T-helper 9 cell (primary cell): ENCODE data around the gene PPT1.

Experiments
- DNase-seq: peaks from one replicate; pipeline ENCODE4 v3.0.0-alpha.2; 2020

The PPT1 gene

GRCh38 chr1:40092241-40092640, 4.8 kb downstream of the PPT1 start:
- no peak for DNase-seq

DNA sequence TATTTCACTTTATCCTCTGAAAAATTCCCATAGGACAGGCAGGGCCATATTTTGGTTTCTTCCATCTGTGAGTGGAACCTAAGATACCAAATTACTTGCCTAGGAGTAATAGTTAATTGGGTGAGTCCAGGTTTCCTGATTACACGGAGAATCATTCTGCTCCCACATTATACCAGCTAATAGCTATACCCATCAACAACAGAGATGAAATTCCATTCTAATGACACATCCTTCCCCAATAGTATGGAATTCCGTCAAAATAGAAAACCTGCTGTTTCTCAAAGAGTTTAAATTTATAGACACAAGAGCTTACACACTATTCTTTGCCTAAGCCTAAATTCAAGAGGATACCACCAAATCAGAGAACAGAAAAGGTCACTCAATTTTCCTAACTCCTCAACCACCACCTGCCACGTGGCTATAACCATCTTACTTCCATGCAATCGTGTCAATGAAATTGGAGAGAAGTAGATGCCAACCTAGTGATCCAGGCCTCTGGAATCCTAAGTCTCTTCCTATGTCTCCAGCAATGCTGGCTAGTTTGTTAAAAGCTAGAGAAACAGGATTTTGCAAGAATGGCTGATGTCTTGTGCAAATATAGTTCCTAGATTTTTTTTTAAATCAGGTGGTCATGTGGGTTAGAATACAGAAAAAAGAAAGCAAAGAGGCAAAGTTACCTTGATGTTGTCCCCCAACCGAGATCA, 6.2 kb downstream of the PPT1 start:
- DNase-seq: no peak

DNA sequence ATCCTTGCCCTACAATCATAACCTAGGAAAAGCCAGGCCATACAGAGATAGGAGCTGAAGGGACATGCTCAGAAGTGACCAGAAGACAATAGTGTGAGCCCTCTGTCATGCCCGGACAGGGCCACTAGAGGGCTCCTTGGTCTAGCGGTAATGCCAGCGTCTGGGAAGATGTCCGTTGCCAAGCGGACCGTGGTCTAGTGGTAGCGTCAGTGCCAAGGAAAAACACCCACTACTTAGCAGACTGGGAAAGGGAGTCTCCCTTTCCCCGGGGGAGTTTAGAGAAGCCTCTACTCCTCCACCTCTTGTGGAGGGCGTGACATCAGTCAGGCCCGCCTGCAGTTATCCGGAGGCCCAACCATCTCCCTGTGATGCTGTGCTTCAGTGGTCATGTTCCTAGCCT, 12.3 kb downstream of the PPT1 start:
- DNase-seq: peak; percentile 19

- no peak for DNase-seq
Measured at GRCh38 chr1:40081871-40082270, 15.2 kb downstream of the PPT1 start.

DNA sequence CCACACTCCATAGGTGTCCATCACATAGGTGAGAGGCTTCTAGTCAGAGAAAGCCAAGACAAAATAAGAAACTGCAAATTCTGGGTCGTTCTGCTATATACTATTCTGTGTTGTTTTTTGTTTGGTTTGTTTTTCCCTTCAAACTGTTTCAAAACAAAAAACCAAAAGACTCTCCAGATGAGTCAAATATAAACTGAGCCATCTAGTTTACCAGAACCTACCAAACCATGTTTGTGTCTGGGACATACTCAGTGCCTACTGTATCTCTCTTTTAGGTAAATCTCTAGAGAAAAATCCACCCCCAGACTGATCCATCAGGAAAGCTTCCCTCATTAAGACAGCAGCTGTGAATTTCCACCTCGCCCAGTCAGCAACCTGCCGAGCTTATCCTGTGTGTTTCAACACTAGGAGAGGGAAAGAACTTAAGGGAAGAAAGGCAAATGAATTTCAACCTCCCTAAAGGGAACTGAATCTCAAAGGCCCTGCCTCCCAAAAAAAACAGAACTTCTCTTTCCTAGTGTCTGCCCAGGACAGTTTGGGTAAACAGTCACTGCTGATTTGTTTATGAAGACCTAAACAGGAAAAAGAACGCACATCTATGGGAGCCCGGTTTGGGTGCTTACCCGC, 17.2 kb downstream of the PPT1 start:
- no peak for DNase-seq

GRCh38 chr1:40078512-40079333, 18.3 kb downstream of the PPT1 start:
- peak; percentile 24 for DNase-seq

DNA sequence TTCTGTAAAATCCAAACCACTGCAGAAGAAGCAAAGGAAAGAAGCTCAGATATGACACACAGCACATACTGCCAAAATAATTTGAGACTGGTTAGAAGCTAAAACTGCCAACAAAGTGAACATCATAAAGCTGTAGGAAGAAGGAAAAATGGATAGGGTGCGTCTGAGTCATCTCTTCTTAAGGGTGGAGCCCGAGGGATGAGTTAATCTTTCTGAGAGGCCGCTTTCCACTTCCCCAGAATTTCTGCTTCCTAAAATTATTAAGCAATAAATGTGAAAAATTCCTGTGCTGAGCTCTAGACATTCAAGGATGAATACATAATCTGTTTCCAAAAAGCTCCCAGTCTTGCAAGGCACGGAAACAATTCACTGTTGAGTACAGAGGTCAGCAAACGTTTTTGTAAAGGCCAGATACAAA, 20.1 kb downstream of the PPT1 start:
- no peak for DNase-seq

DNA sequence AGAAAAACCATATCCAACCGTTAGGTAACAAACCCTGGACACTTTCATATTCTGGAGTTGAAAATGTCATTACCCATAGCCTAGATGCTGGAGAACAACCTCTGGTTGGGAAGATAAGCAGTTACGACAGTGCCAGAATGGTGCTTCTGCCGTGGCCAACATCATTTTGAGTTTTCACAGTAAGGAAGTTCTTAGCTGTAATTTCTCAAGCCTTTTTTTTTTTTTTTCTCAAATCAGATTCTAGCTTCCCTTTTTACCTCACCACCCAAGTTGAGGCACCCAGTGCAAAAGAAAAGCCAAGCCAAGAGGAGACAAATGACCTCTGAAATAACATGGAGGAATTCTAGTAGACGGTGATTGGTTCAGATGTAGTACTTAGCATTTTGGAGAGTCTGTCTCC, 21.8 kb downstream of the PPT1 start:
- DNase-seq: no peak

- no peak for DNase-seq
Measured at GRCh38 chr1:40073062-40073461, 24.0 kb downstream of the PPT1 start.

DNA sequence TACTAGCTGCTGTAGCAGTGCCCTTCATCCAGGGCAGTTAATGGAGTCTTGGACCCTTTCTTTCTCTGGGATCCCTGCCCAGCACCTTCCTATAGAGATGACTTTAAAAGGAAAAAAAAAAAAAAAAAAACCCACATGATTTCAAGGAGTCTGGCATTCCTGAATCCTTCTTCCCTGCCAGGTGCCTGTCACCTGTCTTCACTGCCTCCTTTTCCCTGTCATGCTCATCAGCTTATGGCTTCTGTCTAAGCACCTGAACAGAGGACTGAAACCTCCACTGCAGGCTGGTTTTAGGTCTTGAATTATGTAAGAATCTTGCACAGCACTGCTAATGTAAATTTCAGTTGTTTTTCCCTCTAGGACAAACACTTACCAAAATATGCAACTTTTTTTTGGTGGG, 24.9 kb downstream of the PPT1 start:
- no peak for DNase-seq

GRCh38 chr1:40067851-40068250, 29.2 kb downstream of the PPT1 start:
- DNase-seq: no peak

DNA sequence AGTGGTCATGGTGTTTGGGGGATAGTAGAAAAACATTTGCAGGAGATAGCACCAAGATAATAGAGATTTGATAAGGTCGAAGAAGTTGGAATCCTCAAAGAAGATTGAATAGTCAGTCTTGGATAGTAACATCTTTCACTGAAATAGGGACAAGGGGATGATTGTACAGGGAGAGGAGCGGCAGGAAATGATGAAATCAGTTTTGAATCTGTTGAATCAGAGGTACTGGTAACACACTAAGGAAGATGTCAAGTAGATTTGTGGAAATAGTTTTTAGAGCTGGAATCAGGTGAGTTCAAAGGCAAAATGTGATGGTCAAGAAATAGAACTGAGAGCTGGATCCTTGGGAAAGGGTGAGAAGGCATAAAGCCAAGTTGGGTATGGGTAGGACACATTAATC, 30.0 kb downstream of the PPT1 start:
- DNase-seq: no peak

- DNase-seq: no peak
Measured at GRCh38 chr1:40064797-40065499, 32.1 kb downstream of the PPT1 start.

DNA sequence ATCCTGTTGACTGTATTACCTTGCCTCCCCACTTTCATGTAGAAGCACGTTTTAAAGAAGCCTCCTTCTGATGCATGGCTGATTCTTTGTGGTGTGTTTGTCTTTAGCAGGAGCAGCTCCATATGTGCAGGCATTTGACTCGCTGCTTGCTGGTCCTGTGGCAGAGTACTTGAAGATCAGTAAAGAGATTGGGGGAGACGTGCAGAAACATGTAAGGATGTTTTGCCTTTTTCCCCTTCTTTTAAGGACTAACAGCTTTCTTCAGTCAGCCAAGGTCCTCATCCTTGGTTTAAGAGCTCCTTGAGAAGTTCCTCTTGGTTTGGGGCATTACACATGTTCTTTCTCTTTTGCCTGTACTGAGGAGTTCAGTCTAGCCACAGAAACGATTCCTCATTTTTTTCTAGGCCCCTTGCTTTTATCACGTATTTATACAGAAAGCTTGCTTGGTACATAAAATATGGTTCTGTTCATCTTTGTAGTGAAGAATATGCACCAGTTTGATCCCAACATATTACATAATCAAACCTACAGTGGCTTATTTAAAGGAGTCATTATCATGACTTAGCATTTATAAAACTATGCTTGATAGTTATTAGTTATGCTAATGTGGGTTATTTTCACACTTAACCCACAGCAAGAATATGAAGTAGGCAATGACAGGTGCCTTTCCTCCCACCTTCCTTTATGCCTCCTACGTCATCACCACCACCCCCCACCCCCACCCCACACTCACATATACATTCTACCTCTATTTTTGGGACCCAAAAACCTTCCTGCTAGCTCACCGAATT, 36.9 kb downstream of the PPT1 start:
- DNase-seq: no peak

- peak; percentile 6 for DNase-seq
Measured at GRCh38 chr1:40059338-40059959, 37.6 kb downstream of the PPT1 start.

- no peak for DNase-seq
Measured at GRCh38 chr1:40058453-40059337, 38.4 kb downstream of the PPT1 start.

DNA sequence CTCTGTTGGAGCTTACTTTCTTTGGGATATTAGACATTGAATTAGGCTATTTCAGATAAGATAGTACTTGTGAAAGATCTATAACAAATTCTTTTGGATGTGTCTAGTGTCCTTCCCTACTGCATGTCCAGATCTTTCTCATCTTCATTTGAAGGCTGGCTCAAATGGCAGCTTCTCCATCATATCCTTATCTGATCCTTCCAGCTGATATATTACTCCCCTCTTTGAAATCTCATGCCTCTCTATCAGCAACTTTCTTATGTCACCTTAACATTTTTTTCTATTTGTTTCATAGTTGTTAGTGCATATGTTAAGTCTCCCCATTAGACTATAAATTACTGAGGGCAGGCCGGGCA, 39.0 kb downstream of the PPT1 start:
- no peak for DNase-seq

- no peak for DNase-seq
Measured at GRCh38 chr1:40057310-40058030, 39.6 kb downstream of the PPT1 start.

- no peak for DNase-seq
Measured at GRCh38 chr1:40056519-40057309, 40.3 kb downstream of the PPT1 start.
